ENCODE data around the gene ATP11A.

Gene ATP11A

GRCh38 chr13:112759053-112759452 lies 69.2 kb downstream of the ATP11A start:
- Histone ChIP-seq H3K9ac (ENCODE audit: low read length) (no peak overlapping the region), H3K9me3 (replicated peaks; ENCODE audit: insufficient read depth, low read length) (no peaks in the 10 kb centered on the region), H3K4me1 (ENCODE audit: low read length) (no peaks in the 10 kb centered on the region), H3K27me3 (replicated peaks; ENCODE audit: insufficient read depth, low read length) (no peaks in the 10 kb centered on the region), H3K79me2 (ENCODE audit: low read length) (peaks cover 20% of the 10 kb centered on the region), H4K20me1 (ENCODE audit: insufficient read depth, low read length) (no peaks in the 10 kb centered on the region), H3K27ac (ENCODE audit: low read length) (no peak overlapping the region), H3K4me2 (ENCODE audit: low read depth, low read length) (no peak overlapping the region), H3K9me2 (replicated peaks; ENCODE audit: insufficient read depth, low read length) (no peaks in the 10 kb centered on the region), H3F3A (ENCODE audit: insufficient read depth, low read length) (no peaks in the 10 kb centered on the region), H3K36me3 (replicated peaks; ENCODE audit: insufficient read depth, low read length) (no peaks in the 10 kb centered on the region), H3K4me3 (ENCODE audit: low read length) (no peak overlapping the region), H2AFZ (ENCODE audit: low read length) (no peak overlapping the region)
- TF ChIP-seq EZH2phosphoT487 (IDR thresholded peaks at IDR 0.05; ENCODE audit: low read length) (no peak), EZH2 (optimal IDR thresholded peaks at IDR 0.05; ENCODE audit: low read depth, low read length) (no peak), CTCF (IDR thresholded peaks at IDR 0.05; ENCODE audit: low read length) (no peak)
- DNase-seq, result no peak

GRCh38 chr13:112759827-112760226 lies 70.0 kb downstream of the ATP11A start:
- no peak for DNase-seq
- Histone ChIP-seq H3K4me3 (ENCODE audit: low read length) (no peak overlapping the region), H3K9me3 (replicated peaks; ENCODE audit: insufficient read depth, low read length) (no peaks in the 10 kb centered on the region), H3F3A (ENCODE audit: insufficient read depth, low read length) (no peaks in the 10 kb centered on the region), H3K4me2 (ENCODE audit: low read depth, low read length) (no peak overlapping the region), H3K27ac (ENCODE audit: low read length) (no peak overlapping the region), H3K79me2 (ENCODE audit: low read length) (peaks cover 12% of the 10 kb centered on the region), H4K20me1 (ENCODE audit: insufficient read depth, low read length) (no peaks in the 10 kb centered on the region), H3K9me2 (replicated peaks; ENCODE audit: insufficient read depth, low read length) (no peaks in the 10 kb centered on the region), H3K36me3 (replicated peaks; ENCODE audit: insufficient read depth, low read length) (no peaks in the 10 kb centered on the region), H2AFZ (ENCODE audit: low read length) (no peak overlapping the region), H3K27me3 (replicated peaks; ENCODE audit: insufficient read depth, low read length) (no peaks in the 10 kb centered on the region), H3K9ac (ENCODE audit: low read length) (no peak overlapping the region), H3K4me1 (ENCODE audit: low read length) (no peaks in the 10 kb centered on the region)
- TF ChIP-seq EZH2 (optimal IDR thresholded peaks at IDR 0.05; ENCODE audit: low read depth, low read length) (no peak), CTCF (IDR thresholded peaks at IDR 0.05; ENCODE audit: low read length) (no peak), EZH2phosphoT487 (IDR thresholded peaks at IDR 0.05; ENCODE audit: low read length) (no peak)

GRCh38 chr13:112760435-112760834 lies 70.6 kb downstream of the ATP11A start:
- no peak overlapping the region for H3K4me2 ChIP-seq (ENCODE audit: low read depth, low read length)
- no peak overlapping the region for H3K4me3 ChIP-seq (ENCODE audit: low read length)
- H3K36me3 ChIP-seq (replicated peaks; ENCODE audit: insufficient read depth, low read length), result no peaks in the 10 kb centered on the region
- no peak overlapping the region for H3K9ac ChIP-seq (ENCODE audit: low read length)
- no peaks in the 10 kb centered on the region for H3K9me3 ChIP-seq (replicated peaks; ENCODE audit: insufficient read depth, low read length)
- no peaks in the 10 kb centered on the region for H3K9me2 ChIP-seq (replicated peaks; ENCODE audit: insufficient read depth, low read length)
- no peaks in the 10 kb centered on the region for H3F3A ChIP-seq (ENCODE audit: insufficient read depth, low read length)
- H3K4me1 ChIP-seq (ENCODE audit: low read length), result no peaks in the 10 kb centered on the region
- no peak overlapping the region for H3K27ac ChIP-seq (ENCODE audit: low read length)
- no peak overlapping the region for H2AFZ ChIP-seq (ENCODE audit: low read length)
- no peaks in the 10 kb centered on the region for H4K20me1 ChIP-seq (ENCODE audit: insufficient read depth, low read length)
- no peak for DNase-seq
- H3K79me2 ChIP-seq (ENCODE audit: low read length), result peaks cover 12% of the 10 kb centered on the region
- no peaks in the 10 kb centered on the region for H3K27me3 ChIP-seq (replicated peaks; ENCODE audit: insufficient read depth, low read length)
- TF ChIP-seq CTCF (IDR thresholded peaks at IDR 0.05; ENCODE audit: low read length), result no peak
- no peak for TF ChIP-seq EZH2phosphoT487 (IDR thresholded peaks at IDR 0.05; ENCODE audit: low read length)
- no peak for TF ChIP-seq EZH2 (optimal IDR thresholded peaks at IDR 0.05; ENCODE audit: low read depth, low read length)
